Central memory CD8-positive, alpha-beta T cell (primary cell): ENCODE measurements around the gene ZNF578.
"Not testable (repeated sequence)": the region's sequence is repeated elsewhere in the genome, so short reads cannot be mapped to it uniquely, and the experiment has no call there.

Source experiments
- ATAC-seq: fragments of 150-1000 bp; cut with Tn5 transposase; replicated peaks from 2 replicates; pipeline ENCODE4 v1.10.0; 2022; ENCODE audit warnings: mild to moderate bottlenecking, moderate FRiP score, moderate number of reproducible peaks; ENCODE audit not compliant: poor library complexity, severe bottlenecking; ENCODE audit errors: extremely low read depth
- DNase-seq, 2 donors: peaks; one replicate each; pipeline ENCODE4 v3.0.0; 2021; ENCODE audit warnings: low spot score in 2 of 2
- H3K27ac Mint-ChIP-seq: one replicate; pipeline ENCODE4 v1.8.0; 2022; ENCODE audit warnings: low read depth, mild to moderate bottlenecking, moderate library complexity, mixed read lengths
- H3K27me3 Mint-ChIP-seq: one replicate; pipeline ENCODE4 v1.8.0; 2022; ENCODE audit warnings: mixed read lengths
- H3K36me3 Mint-ChIP-seq: one replicate; pipeline ENCODE4 v1.8.0; 2022; ENCODE audit warnings: mild to moderate bottlenecking, moderate library complexity, mixed read lengths; ENCODE audit not compliant: insufficient read depth
- H3K4me1 Mint-ChIP-seq: one replicate; pipeline ENCODE4 v1.8.0; 2022; ENCODE audit warnings: mixed read lengths
- H3K4me3 Mint-ChIP-seq: one replicate; pipeline ENCODE4 v1.8.0; 2022; ENCODE audit warnings: mild to moderate bottlenecking, moderate library complexity, mixed read lengths
- H3K9me3 Mint-ChIP-seq: one replicate; pipeline ENCODE4 v1.8.0; 2022; ENCODE audit warnings: mixed read lengths

Gene ZNF578

GRCh38 chr19:52453324-52454094 is at the start of gene ZNF578:
Gene ZNF578, plus strand, starts transcription at chr19:52453553. Its CDS starts 48,293 bp downstream, at chr19:52501846.
- H3K9me3 Mint-ChIP-seq = peaks cover 60% of the 10 kb centered on the region
- no peak within 1 kb of the TSS for H3K27ac Mint-ChIP-seq
- peaks cover 10% of the 10 kb centered on the region for H3K36me3 Mint-ChIP-seq
- peak within 1 kb of the TSS; percentile 79 for H3K4me3 Mint-ChIP-seq
- ATAC-seq (peak; percentile 64), DNase-seq (peak in 1 of 2 donors; percentile 20)
- peaks cover 21% of the 10 kb centered on the region for H3K4me1 Mint-ChIP-seq
- H3K27me3 Mint-ChIP-seq = peaks cover 9% of the 10 kb centered on the region

- Mint-ChIP-seq H3K27ac (no peak overlapping the region), H3K4me1 (no peaks in the 10 kb centered on the region), H3K4me3 (no peak overlapping the region), H3K27me3 (no peaks in the 10 kb centered on the region), H3K36me3 (peaks cover 31% of the 10 kb centered on the region), H3K9me3 (peaks cover 5% of the 10 kb centered on the region)
- ATAC-seq = no peak
- no peak for DNase-seq
Measured at GRCh38 chr19:52410276-52410675, 43.1 kb upstream of the ZNF578 start.

- no peak overlapping the region for H3K4me3 Mint-ChIP-seq
- no peaks in the 10 kb centered on the region for H3K4me1 Mint-ChIP-seq
- peaks cover 4% of the 10 kb centered on the region for H3K36me3 Mint-ChIP-seq
- ATAC-seq = no peak
- no peak overlapping the region for H3K27ac Mint-ChIP-seq
- no peak for DNase-seq
- peaks cover 13% of the 10 kb centered on the region for H3K9me3 Mint-ChIP-seq
- no peaks in the 10 kb centered on the region for H3K27me3 Mint-ChIP-seq
Measured at GRCh38 chr19:52415711-52416110, 37.6 kb upstream of the ZNF578 start.

GRCh38 chr19:52428937-52429336 is 24.4 kb upstream of the ZNF578 start, which contains the start of gene ZNF534:
Gene ZNF534, plus strand, starts transcription at chr19:52429148. Its CDS starts 2,327 bp downstream, at chr19:52431475.
- no peaks in the 10 kb centered on the region for H3K27me3 Mint-ChIP-seq

GRCh38 chr19:52442179-52442578 is 11.2 kb upstream of the ZNF578 start:
- peaks cover 26% of the 10 kb centered on the region for H3K9me3 Mint-ChIP-seq
- DNase-seq = no peak
- H3K4me1 Mint-ChIP-seq = no peaks in the 10 kb centered on the region
- no peaks in the 10 kb centered on the region for H3K36me3 Mint-ChIP-seq
- H3K27ac Mint-ChIP-seq = no peak overlapping the region
- ATAC-seq = no peak
- no peaks in the 10 kb centered on the region for H3K27me3 Mint-ChIP-seq
- no peak overlapping the region for H3K4me3 Mint-ChIP-seq

More at GRCh38 chr19:52428937-52429336, 24.4 kb upstream of the ZNF578 start, which contains the start of gene ZNF534:
- DNase-seq (no peak), ATAC-seq (no peak)
- Mint-ChIP-seq H3K4me3 (no peak within 1 kb of the TSS), H3K9me3 (peaks cover 30% of the 10 kb centered on the region), H3K4me1 (no peaks in the 10 kb centered on the region), H3K36me3 (no peaks in the 10 kb centered on the region), H3K27ac (no peak within 1 kb of the TSS)

GRCh38 chr19:52444506-52444905 is 8.8 kb upstream of the ZNF578 start:
- Mint-ChIP-seq H3K27me3 (peaks cover 10% of the 10 kb centered on the region), H3K36me3 (no peaks in the 10 kb centered on the region), H3K4me3 (no peak overlapping the region), H3K27ac (no peak overlapping the region), H3K9me3 (peaks cover 28% of the 10 kb centered on the region), H3K4me1 (no peaks in the 10 kb centered on the region)
- ATAC-seq (no peak), DNase-seq (no peak)

GRCh38 chr19:52451241-52451640 is 2.1 kb upstream of the ZNF578 start:
- Mint-ChIP-seq H3K27me3 (peaks cover 10% of the 10 kb centered on the region), H3K27ac (no peak overlapping the region), H3K9me3 (peaks cover 55% of the 10 kb centered on the region), H3K36me3 (peaks cover 7% of the 10 kb centered on the region), H3K4me1 (peaks cover 21% of the 10 kb centered on the region), H3K4me3 (no peak overlapping the region)
- DNase-seq (no peak), ATAC-seq (no peak)

- Mint-ChIP-seq H3K4me3 (no peak overlapping the region), H3K9me3 (peaks cover 28% of the 10 kb centered on the region), H3K27ac (no peak overlapping the region), H3K27me3 (no peaks in the 10 kb centered on the region), H3K4me1 (no peaks in the 10 kb centered on the region), H3K36me3 (peaks cover 2% of the 10 kb centered on the region)
- ATAC-seq = no peak
- DNase-seq = no peak
Measured at GRCh38 chr19:52464798-52465470, 11.6 kb downstream of the ZNF578 start.

GRCh38 chr19:52473655-52474350 is 20.4 kb downstream of the ZNF578 start:
- Mint-ChIP-seq H3K4me3 (no peak overlapping the region), H3K27ac (no peak overlapping the region), H3K36me3 (no peaks in the 10 kb centered on the region), H3K9me3 (peaks cover 39% of the 10 kb centered on the region), H3K27me3 (no peaks in the 10 kb centered on the region), H3K4me1 (no peaks in the 10 kb centered on the region)
- ATAC-seq (no peak), DNase-seq (no peak)

DNA sequence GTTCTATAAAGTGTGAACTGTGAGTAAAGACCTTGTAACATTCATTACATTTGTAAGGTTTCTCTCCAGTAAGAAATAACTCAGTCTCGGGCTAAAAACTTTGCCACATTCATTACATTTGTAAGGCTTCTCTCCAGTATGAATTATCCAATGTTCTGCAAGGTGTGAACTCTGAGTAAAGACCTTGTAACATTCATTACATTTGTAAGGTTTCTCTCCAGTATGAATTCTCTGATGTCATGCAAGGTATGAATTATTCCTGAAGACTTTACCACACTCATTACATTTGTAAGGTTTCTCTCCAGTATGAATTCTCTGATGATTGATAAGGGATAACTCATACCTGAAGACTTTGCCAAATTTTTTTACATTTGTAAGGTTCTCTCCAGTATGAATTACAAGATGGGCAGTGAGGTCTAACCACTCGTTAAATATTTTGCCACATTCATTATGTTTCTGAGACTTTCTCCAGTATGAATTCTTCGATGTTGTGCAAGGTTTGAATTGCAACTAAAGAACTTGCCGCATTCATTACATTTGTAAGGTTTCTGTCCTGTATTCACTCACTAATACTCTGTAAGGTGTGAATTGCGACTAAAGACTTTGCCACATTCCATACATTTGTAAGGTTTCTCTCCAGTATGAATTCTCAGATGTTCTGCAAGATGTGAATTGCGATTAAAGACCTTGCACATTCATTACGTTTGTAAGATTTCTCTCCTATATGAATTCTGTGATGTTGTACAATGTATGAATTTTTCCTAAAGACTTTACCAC is 21.2 kb downstream of the ZNF578 start:
- Mint-ChIP-seq H3K4me3 (no peak overlapping the region), H3K27ac (no peak overlapping the region), H3K36me3 (no peaks in the 10 kb centered on the region), H3K9me3 (peaks cover 37% of the 10 kb centered on the region), H3K27me3 (no peaks in the 10 kb centered on the region), H3K4me1 (no peaks in the 10 kb centered on the region)
- ATAC-seq (no peak), DNase-seq (no peak)

- Mint-ChIP-seq H3K9me3 (peaks cover 20% of the 10 kb centered on the region), H3K27me3 (peaks cover 15% of the 10 kb centered on the region)
- not testable (repeated sequence) for H3K4me3 Mint-ChIP-seq, DNase-seq, ATAC-seq, H3K27ac Mint-ChIP-seq, H3K36me3 Mint-ChIP-seq, H3K4me1 Mint-ChIP-seq
Measured at GRCh38 chr19:52484111-52484743, 30.9 kb downstream of the ZNF578 start.

DNA sequence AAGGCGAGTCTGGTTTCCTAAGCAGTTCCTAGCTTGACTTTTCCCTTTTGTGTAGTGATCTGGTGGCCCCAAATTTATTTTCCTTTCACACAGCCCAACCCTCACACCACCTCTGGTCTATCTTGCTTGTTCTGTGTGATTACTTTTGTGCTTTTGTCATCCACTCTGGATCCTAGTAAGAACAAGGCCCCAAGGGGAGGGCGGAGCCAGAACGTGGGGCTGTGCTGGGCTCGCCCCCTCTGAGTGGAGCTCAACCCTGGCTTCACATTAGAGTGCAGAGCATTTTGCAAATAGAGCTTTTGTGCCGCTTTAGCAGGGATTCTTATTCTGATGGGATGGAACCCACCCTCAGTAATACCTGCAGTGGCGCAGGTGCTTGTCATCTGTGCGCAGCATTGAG is 31.7 kb downstream of the ZNF578 start:
- Mint-ChIP-seq H3K27me3 (peaks cover 15% of the 10 kb centered on the region), H3K9me3 (peaks cover 20% of the 10 kb centered on the region)
- H3K36me3 Mint-ChIP-seq, DNase-seq, ATAC-seq, H3K4me3 Mint-ChIP-seq, H3K27ac Mint-ChIP-seq, H3K4me1 Mint-ChIP-seq: not testable (repeated sequence)
